HepG2 (cell line): ENCODE results near the gene MAPK4. TPM values are rescaled to one million over a fixed set of nuclear protein-coding genes. Genes with fewer than 3 reads are reported as not detected.

Experiments used
- ATAC-seq: fragments of 200-7000 bp; cut with Tn5 transposase; 3 replicates; pipeline ENCODE4 v1.9.1; 2020; ENCODE audit warnings: mild to moderate bottlenecking, moderate library complexity
- BruUV-seq: library from RNA; stranded (reverse); fragments of 400-500 nt; replicated peaks from 2 replicates; lab custom pipeline; 2021; lab: Mats Ljungman, UMichigan
- CTCF ChIA-PET: fragments of 300-600 bp; formaldehyde crosslinking; extraction: SDS; loops from one replicate; lab custom pipeline; 2021; ENCODE audit warnings: low total read pairs, inconsistent platforms, low intra/inter-chr PET ratio; lab: Yijun Ruan, JAX
- POLR2A ChIA-PET: fragments of 350-600 bp; sonication (Branson Sonifier 250); formaldehyde crosslinking; loops from one replicate; lab custom pipeline; 2020; ENCODE audit warnings: antibody characterized with exemption, inconsistent platforms; lab: Yijun Ruan, JAX
- DNase-seq: peaks from one replicate; pipeline ENCODE4 v3.0.0-alpha.2; 2015; ENCODE audit warnings: low spot score
- FAIRE-seq: peaks from 3 replicates; lab custom pipeline; 2011; peaks lifted over from hg19 to GRCh38; lab: Jason Lieb, UNC
- H2AFZ ChIP-seq: one replicate; pipeline ENCODE4 v1.6.1; 2011; ENCODE audit warnings: low read length, inconsistent platforms
- H3K27ac ChIP-seq: fragments of 300-600 bp; 3 replicates; pipeline ENCODE4 v1.8.0; 2011; ENCODE audit warnings: mixed run types, mild to moderate bottlenecking, mixed read lengths, low read length, inconsistent platforms; ENCODE audit not compliant: insufficient read depth; ENCODE audit errors: extremely low read length
- H3K27me3 ChIP-seq, 2 experiments: fragments of 200-600 bp in 1 of 2; 2 replicates in 1 of 2; 3 replicates in 1 of 2; pipeline versions ENCODE4 v1.6.0 to v1.8.0; 2011; ENCODE audit warnings: low read length in 2 of 2, mild to moderate bottlenecking in 2 of 2, moderate library complexity in 2 of 2, inconsistent platforms in 1 of 2; ENCODE audit not compliant: insufficient read depth in 2 of 2, control insufficient read depth in 1 of 2
- H3K36me3 ChIP-seq, 2 experiments: fragments of 200-600 bp in 1 of 2; replicated peaks in 1 of 2; 2 replicates in 1 of 2; 3 replicates in 1 of 2; pipeline versions ENCODE4 v1.5.1 to v1.8.0; 2011; ENCODE audit warnings: low read length in 2 of 2, inconsistent platforms in 1 of 2; ENCODE audit not compliant: insufficient read depth in 2 of 2, control insufficient read depth in 1 of 2
- H3K4me1 ChIP-seq: 2 replicates; pipeline ENCODE4 v1.5.1; 2012; ENCODE audit warnings: low read length, inconsistent platforms; ENCODE audit not compliant: insufficient read depth
- H3K4me2 ChIP-seq: 2 replicates; pipeline ENCODE4 v1.6.0; 2011; ENCODE audit warnings: low read depth, low read length, inconsistent platforms
- H3K4me3 ChIP-seq, 3 experiments: fragments of 200-600 bp in 1 of 3; sonication (generic), shearing (Covaris generic) in 1 of 3; replicated peaks in 1 of 3; 2 replicates each; pipeline ENCODE4 v1.5.1; 2011 to 2016; ENCODE audit warnings: low read length in 3 of 3, inconsistent platforms in 2 of 3, low read depth in 2 of 3, mild to moderate bottlenecking in 2 of 3, control low read depth in 1 of 3, mixed read lengths in 1 of 3; ENCODE audit not compliant: insufficient read depth in 1 of 3
- H3K79me2 ChIP-seq: one replicate; pipeline ENCODE4 v1.6.1; 2011; ENCODE audit warnings: low read length, inconsistent platforms; ENCODE audit not compliant: insufficient read depth
- H3K9ac ChIP-seq: 2 replicates; pipeline ENCODE4 v1.6.0; 2011; ENCODE audit warnings: mild to moderate bottlenecking, low read depth, low read length, inconsistent platforms; ENCODE audit not compliant: insufficient read depth
- H3K9me3 ChIP-seq: 2 replicates; pipeline ENCODE4 v1.5.1; 2012; ENCODE audit warnings: mild to moderate bottlenecking, low read length
- H4K20me1 ChIP-seq: 2 replicates; pipeline ENCODE4 v1.6.0; 2011; ENCODE audit warnings: inconsistent platforms, mild to moderate bottlenecking, low read length, moderate library complexity; ENCODE audit not compliant: insufficient read depth
- CHCHD3 ChIP-seq: sonication (generic); formaldehyde crosslinking; IDR thresholded peaks from 2 replicates; pipeline ENCODE4 v1.8.0; 2022; ENCODE audit warnings: mild to moderate bottlenecking, missing genetic modification reagents, moderate library complexity
- CHD4 ChIP-seq: fragments of 200-600 bp; sonication (generic); IDR thresholded peaks from 2 replicates; pipeline ENCODE4 v1.7.0; 2017; ENCODE audit warnings: mild to moderate bottlenecking, low read length, borderline replicate concordance
- FOXK1 ChIP-seq: sonication (generic); formaldehyde crosslinking; IDR thresholded peaks from 2 replicates; pipeline ENCODE4 v1.4.0; 2020; ENCODE audit warnings: low read depth, missing genetic modification reagents, borderline replicate concordance
- MAFK ChIP-seq, 2 experiments: IDR thresholded peaks in 1 of 2; conservative IDR thresholded peaks in 1 of 2; 2 replicates each; pipeline ENCODE4 v1.6.1; 2011; ENCODE audit warnings: improper control_type of control experiment in 2 of 2, low read length in 2 of 2
- SETDB1 ChIP-seq: sonication (generic); formaldehyde crosslinking; IDR thresholded peaks from 2 replicates; pipeline ENCODE4 v1.5.1; 2020; ENCODE audit warnings: missing genetic modification reagents, mild to moderate bottlenecking, borderline replicate concordance
- ZNF605 ChIP-seq: sonication (generic); formaldehyde crosslinking; IDR thresholded peaks from 2 replicates; pipeline ENCODE4 v1.8.0; 2022; ENCODE audit warnings: mild to moderate bottlenecking, missing genetic modification reagents
- ZNF775 ChIP-seq: sonication (generic); formaldehyde crosslinking; IDR thresholded peaks from 2 replicates; pipeline ENCODE4 v1.4.0; 2020; ENCODE audit warnings: missing genetic modification reagents, mild to moderate bottlenecking, moderate library complexity, borderline replicate concordance
- ZNF891 ChIP-seq: sonication (generic); formaldehyde crosslinking; IDR thresholded peaks from 2 replicates; pipeline ENCODE4 v1.5.0; 2020; ENCODE audit warnings: mild to moderate bottlenecking, missing genetic modification reagents
- WGBS: methylation state at CpG from one replicate; pipeline ENCODE4 v1.1.6; 2017; ENCODE audit warnings: low lambda C conversion rate; 5-methylcytosine and 5-hydroxymethylcytosine counted together
- in situ Hi-C: cut with HindIII; loops from 2 replicates; pipeline ENCODE4 v1.10.0; 2017; ENCODE audit warnings: low pct_unique_long_range_greater_than_20kb; ENCODE audit not compliant: extremely low pct_ligation_motif_present
- intact Hi-C: fragments of 100-400 bp; cut with micrococcal nuclease; formaldehyde crosslinking; loops from one replicate; pipeline ENCODE4 v1.10.0; 2022; ENCODE audit not compliant: unreplicated experiment
- polyA plus RNA-seq, 8 experiments: library from polyadenylated mRNA; depleted of rRNA in 3 of 8; stranded (reverse) in 7 of 8; unstranded in 1 of 8; fragments of >200 nt; fragmentation: Illumina TruSeq in 4 of 8; extraction: Trizol in 4 of 8; gene quantifications; 2 replicates each; pipeline versions ENCODE4 v1.2.1 to v1.2.3, GENCODE V29; 2011 to 2016; ENCODE audit warnings: low read depth in 4 of 8, missing spikeins in 1 of 8, mixed read lengths in 1 of 8; ENCODE audit not compliant: insufficient read depth in 1 of 8
- total RNA-seq, 5 experiments: library from RNA; depleted of rRNA; stranded (reverse); fragments of >200 nt; fragmentation: Illumina TruSeq; extraction: Trizol; gene quantifications; 2 replicates each; pipeline ENCODE4 v1.2.3, GENCODE V29; 2016; ENCODE audit warnings: low read depth in 1 of 5
- TF ChIP-seq, protein P1 (sequence below): IDR thresholded peaks from 2 replicates; pipeline ENCODE4 v1.6.1; 2016
- TF ChIP-seq, protein P2 (sequence below), 2 experiments: sonication (generic) in 1 of 2; formaldehyde crosslinking in 1 of 2; IDR thresholded peaks; 2 replicates each; pipeline versions ENCODE4 v1.6.1 to v1.9.0; 2014 to 2022; ENCODE audit warnings: antibody characterized with exemption in 1 of 2, borderline replicate concordance in 1 of 2, inconsistent platforms in 1 of 2, low read depth in 1 of 2, missing genetic modification reagents in 1 of 2

The MAPK4 gene
- total and polyA plus RNA-seq, 2 of the 13 experiments (the other 11 are each of a cell fraction or from before 2014, with no cell fraction given), result not detected

DNA sequence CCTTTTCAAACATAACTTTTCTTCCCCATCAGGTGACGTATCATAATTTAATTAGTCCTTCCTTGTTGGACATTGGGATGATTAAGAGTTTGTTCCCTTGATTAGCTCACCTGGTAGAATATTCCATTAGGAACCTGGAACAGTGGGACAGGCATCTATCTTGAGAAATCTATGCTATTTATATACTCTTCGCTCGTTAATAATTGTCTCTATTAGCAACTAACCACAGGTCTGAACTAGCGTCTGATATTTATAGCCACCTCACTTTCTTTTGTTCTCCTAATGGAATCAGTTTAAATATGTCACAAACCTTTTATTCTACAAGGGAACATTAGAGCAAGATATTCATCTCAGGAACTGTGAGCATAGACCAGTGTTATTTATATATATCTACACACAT, 79.8 kb downstream of the MAPK4 start:
- Histone ChIP-seq H3K27ac (no peak overlapping the region), H3K9me3 (no peaks in the 10 kb centered on the region), H2AFZ (no peak overlapping the region), H3K4me3 (no peak overlapping the region), H3K27me3 (no peaks in the 10 kb centered on the region), H4K20me1 (no peaks in the 10 kb centered on the region), H3K36me3 (no peaks in the 10 kb centered on the region), H3K79me2 (no peaks in the 10 kb centered on the region), H3K9ac (no peak overlapping the region), H3K4me2 (no peak overlapping the region), H3K4me1 (no peaks in the 10 kb centered on the region)
- TF ChIP-seq SETDB1 (no peak), MAFK (conservative IDR thresholded peaks at IDR 0.05 in 1 of 2, IDR thresholded peaks at IDR 0.05 in 1 of 2; ENCODE audit: low read length in 2 of 2) (no peak), FOXK1 (CRISPR knock-in tag) (no peak), ZNF775 (CRISPR knock-in tag) (no peak), ZNF891 (CRISPR knock-in tag) (no peak), CHCHD3 (no peak), ZNF605 (no peak), CHD4 (no peak)
- TF ChIP-seq, protein P1, sequence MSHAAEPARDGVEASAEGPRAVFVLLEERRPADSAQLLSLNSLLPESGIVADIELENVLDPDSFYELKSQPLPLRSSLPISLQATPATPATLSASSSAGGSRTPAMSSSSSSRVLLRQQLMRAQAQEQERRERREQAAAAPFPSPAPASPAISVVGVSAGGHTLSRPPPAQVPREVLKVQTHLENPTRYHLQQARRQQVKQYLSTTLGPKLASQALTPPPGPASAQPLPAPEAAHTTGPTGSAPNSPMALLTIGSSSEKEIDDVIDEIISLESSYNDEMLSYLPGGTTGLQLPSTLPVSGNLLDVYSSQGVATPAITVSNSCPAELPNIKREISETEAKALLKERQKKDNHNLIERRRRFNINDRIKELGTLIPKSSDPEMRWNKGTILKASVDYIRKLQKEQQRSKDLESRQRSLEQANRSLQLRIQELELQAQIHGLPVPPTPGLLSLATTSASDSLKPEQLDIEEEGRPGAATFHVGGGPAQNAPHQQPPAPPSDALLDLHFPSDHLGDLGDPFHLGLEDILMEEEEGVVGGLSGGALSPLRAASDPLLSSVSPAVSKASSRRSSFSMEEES (CRISPR knock-in tag), result no peak
- TF ChIP-seq, protein P2, sequence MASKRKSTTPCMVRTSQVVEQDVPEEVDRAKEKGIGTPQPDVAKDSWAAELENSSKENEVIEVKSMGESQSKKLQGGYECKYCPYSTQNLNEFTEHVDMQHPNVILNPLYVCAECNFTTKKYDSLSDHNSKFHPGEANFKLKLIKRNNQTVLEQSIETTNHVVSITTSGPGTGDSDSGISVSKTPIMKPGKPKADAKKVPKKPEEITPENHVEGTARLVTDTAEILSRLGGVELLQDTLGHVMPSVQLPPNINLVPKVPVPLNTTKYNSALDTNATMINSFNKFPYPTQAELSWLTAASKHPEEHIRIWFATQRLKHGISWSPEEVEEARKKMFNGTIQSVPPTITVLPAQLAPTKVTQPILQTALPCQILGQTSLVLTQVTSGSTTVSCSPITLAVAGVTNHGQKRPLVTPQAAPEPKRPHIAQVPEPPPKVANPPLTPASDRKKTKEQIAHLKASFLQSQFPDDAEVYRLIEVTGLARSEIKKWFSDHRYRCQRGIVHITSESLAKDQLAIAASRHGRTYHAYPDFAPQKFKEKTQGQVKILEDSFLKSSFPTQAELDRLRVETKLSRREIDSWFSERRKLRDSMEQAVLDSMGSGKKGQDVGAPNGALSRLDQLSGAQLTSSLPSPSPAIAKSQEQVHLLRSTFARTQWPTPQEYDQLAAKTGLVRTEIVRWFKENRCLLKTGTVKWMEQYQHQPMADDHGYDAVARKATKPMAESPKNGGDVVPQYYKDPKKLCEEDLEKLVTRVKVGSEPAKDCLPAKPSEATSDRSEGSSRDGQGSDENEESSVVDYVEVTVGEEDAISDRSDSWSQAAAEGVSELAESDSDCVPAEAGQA (IDR thresholded peaks at IDR 0.05; ENCODE audit: low read depth), result no peak
- TF ChIP-seq, protein P2 (CRISPR knock-in tag; IDR thresholded peaks at IDR 0.05; ENCODE audit: borderline replicate concordance), result no peak
- DNase-seq (no peak), ATAC-seq (no peak), FAIRE-seq (no peak)
- POLR2A ChIA-PET, result no interaction called here
- intact Hi-C loops, result loop anchor here (1.0 kb wide), 1 partner anchor 17 kb away; no protein-coding TSS in a partner anchor
- in situ Hi-C loops, result loop anchor here (5.0 kb wide), 1 partner anchor 122 kb away; no protein-coding TSS in a partner anchor
- 66% methylated on average over 4 of the region's 4 CpGs for WGBS
- CTCF ChIA-PET, result no interaction called here
- no TSS peak for BruUV-seq
